IMR-90 (cell line): ENCODE results near the gene SATL1. TPM values are rescaled to one million over a fixed set of nuclear protein-coding genes. Genes with fewer than 3 reads are reported as not detected.

Experiments
- ATAC-seq: fragments of 200-7000 bp; cut with Tn5 transposase; 2 replicates; pipeline ENCODE4 v1.9.1; 2020; ENCODE audit warnings: low read depth, mild to moderate bottlenecking, moderate library complexity
- BruUV-seq: library from RNA; stranded (reverse); fragments of 400-500 nt; replicated peaks from 2 replicates; lab custom pipeline; 2021; lab: Mats Ljungman, UMichigan
- CTCF ChIA-PET: fragments of 300-600 bp; formaldehyde crosslinking; extraction: SDS; loops from one replicate; lab custom pipeline; 2021; ENCODE audit warnings: antibody characterized with exemption; lab: Yijun Ruan, JAX
- POLR2A ChIA-PET: fragments of 300-600 bp; sonication (Branson Sonifier 250); formaldehyde crosslinking; loops from one replicate; lab custom pipeline; 2022; ENCODE audit warnings: antibody characterized with exemption; ENCODE audit not compliant: unreplicated experiment; lab: Charles Lee
- DNase-seq: peaks from one replicate; pipeline ENCODE4 v3.0.0; 2013
- H2AFZ ChIP-seq: replicated peaks from 2 replicates; pipeline ENCODE3; 2013; ENCODE audit warnings: low read length, mild to moderate bottlenecking; ENCODE audit not compliant: poor library complexity
- H2AK5ac ChIP-seq: 2 replicates; pipeline ENCODE4 v1.6.1; 2013; ENCODE audit warnings: low read depth, low read length, inconsistent platforms
- H2AK9ac ChIP-seq: replicated peaks from 2 replicates; pipeline ENCODE3; 2013; ENCODE audit warnings: mild to moderate bottlenecking, low read depth, low read length, moderate library complexity; ENCODE audit not compliant: poor library complexity
- H2BK120ac ChIP-seq: 2 replicates; pipeline ENCODE4 v1.6.1; 2013; ENCODE audit warnings: low read depth, low read length, inconsistent platforms
- H2BK15ac ChIP-seq: 3 replicates; pipeline ENCODE4 v1.6.1; 2013; ENCODE audit warnings: low read depth, low read length, inconsistent platforms
- H2BK20ac ChIP-seq: 2 replicates; pipeline ENCODE4 v1.6.1; 2013; ENCODE audit warnings: low read depth, mild to moderate bottlenecking, inconsistent platforms, low read length, moderate library complexity
- H2BK5ac ChIP-seq: 2 replicates; pipeline ENCODE4 v1.6.1; 2013; ENCODE audit warnings: mild to moderate bottlenecking, low read depth, low read length, inconsistent platforms; ENCODE audit not compliant: poor library complexity, severe bottlenecking
- H3K14ac ChIP-seq: replicated peaks from 2 replicates; pipeline ENCODE4 v1.6.1; 2013; ENCODE audit warnings: low read depth, low read length, inconsistent platforms
- H3K18ac ChIP-seq: 2 replicates; pipeline ENCODE4 v1.6.1; 2013; ENCODE audit warnings: low read depth, low read length, control low read depth
- H3K23ac ChIP-seq: 2 replicates; pipeline ENCODE4 v1.6.1; 2013; ENCODE audit warnings: low read depth, low read length, inconsistent platforms
- H3K27ac ChIP-seq: 2 replicates; pipeline ENCODE4 v1.5.1; 2013; ENCODE audit warnings: mild to moderate bottlenecking, control low read depth, low read length; ENCODE audit not compliant: insufficient read depth
- H3K27me3 ChIP-seq: 2 replicates; pipeline ENCODE4 v1.6.1; 2013; ENCODE audit warnings: low read length; ENCODE audit not compliant: control insufficient read depth, insufficient read depth
- H3K36me3 ChIP-seq: 2 replicates; pipeline ENCODE4 v1.6.1; 2013; ENCODE audit warnings: low read length, mixed read lengths; ENCODE audit not compliant: control insufficient read depth, insufficient read depth
- H3K4ac ChIP-seq: 2 replicates; pipeline ENCODE4 v1.6.1; 2013; ENCODE audit warnings: low read depth, low read length, inconsistent platforms
- H3K4me1 ChIP-seq: 2 replicates; pipeline ENCODE4 v1.6.1; 2013; ENCODE audit warnings: low read length, mixed read lengths; ENCODE audit not compliant: control insufficient read depth, insufficient read depth
- H3K4me2 ChIP-seq: 2 replicates; pipeline ENCODE4 v1.6.1; 2013; ENCODE audit warnings: low read depth, mild to moderate bottlenecking, control low read depth, low read length, moderate library complexity
- H3K4me3 ChIP-seq: 2 replicates; pipeline ENCODE4 v1.5.1; 2013; ENCODE audit warnings: low read depth, mild to moderate bottlenecking, control low read depth, low read length, moderate library complexity; ENCODE audit not compliant: insufficient read depth
- H3K56ac ChIP-seq: 2 replicates; pipeline ENCODE4 v1.6.1; 2013; ENCODE audit warnings: low read length, inconsistent platforms; ENCODE audit not compliant: insufficient read depth; ENCODE audit errors: extremely low read depth
- H3K79me1 ChIP-seq, 2 experiments: 2 replicates each; pipeline ENCODE4 v1.6.1; 2013; ENCODE audit warnings: low read length in 2 of 2, inconsistent platforms in 1 of 2, low read depth in 1 of 2
- H3K9ac ChIP-seq: 2 replicates; pipeline ENCODE4 v1.6.1; 2013; ENCODE audit warnings: low read depth, low read length, control low read depth
- H3K9me1 ChIP-seq: 2 replicates; pipeline ENCODE4 v1.6.1; 2013; ENCODE audit warnings: low read length, inconsistent platforms; ENCODE audit not compliant: insufficient read depth
- H3K9me3 ChIP-seq: 2 replicates; pipeline ENCODE4 v1.6.1; 2013; ENCODE audit warnings: low read length; ENCODE audit not compliant: control insufficient read depth, insufficient read depth
- H4K20me1 ChIP-seq: 2 replicates; pipeline ENCODE4 v1.6.1; 2013; ENCODE audit warnings: low read length, inconsistent platforms; ENCODE audit not compliant: insufficient read depth
- H4K5ac ChIP-seq: 2 replicates; pipeline ENCODE4 v1.6.1; 2013; ENCODE audit warnings: mild to moderate bottlenecking, low read depth, low read length, control low read depth
- H4K8ac ChIP-seq, 2 experiments: 2 replicates each; pipeline ENCODE4 v1.6.1; 2013; ENCODE audit warnings: low read depth in 2 of 2, low read length in 2 of 2, control low read depth in 1 of 2, inconsistent platforms in 1 of 2
- H4K91ac ChIP-seq: 2 replicates; pipeline ENCODE4 v1.6.1; 2013; ENCODE audit warnings: low read depth, low read length, inconsistent platforms; ENCODE audit not compliant: insufficient read depth
- BHLHE40 ChIP-seq: fragments of 150-350 bp; IDR thresholded peaks from 2 replicates; pipeline ENCODE4 v1.6.1; 2016; ENCODE audit warnings: mild to moderate bottlenecking, low read depth, low read length
- CEBPB ChIP-seq: IDR thresholded peaks from 2 replicates; pipeline ENCODE4 v1.6.1; 2012; ENCODE audit warnings: low read depth, low read length, improper control_type of control experiment
- CHD1 ChIP-seq: IDR thresholded peaks from 2 replicates; pipeline ENCODE4 v1.6.1; 2012; ENCODE audit warnings: low read depth, low read length, improper control_type of control experiment
- CTCF ChIP-seq: conservative IDR thresholded peaks from 2 replicates; pipeline ENCODE4 v1.5.1; 2012; ENCODE audit warnings: mild to moderate bottlenecking, low read depth, low read length, improper control_type of control experiment
- FOS ChIP-seq: fragments of 150-350 bp; IDR thresholded peaks from 2 replicates; pipeline ENCODE4 v1.6.1; 2016; ENCODE audit warnings: low read depth, low read length
- MAFK ChIP-seq: IDR thresholded peaks from 2 replicates; pipeline ENCODE4 v1.6.1; 2012; ENCODE audit warnings: low read depth, low read length, improper control_type of control experiment
- MAZ ChIP-seq: IDR thresholded peaks from 2 replicates; pipeline ENCODE4 v1.6.1; 2012; ENCODE audit warnings: low read depth, mild to moderate bottlenecking, low read length, improper control_type of control experiment, moderate library complexity, borderline replicate concordance
- MXI1 ChIP-seq: IDR thresholded peaks from 2 replicates; pipeline ENCODE4 v1.6.1; 2012; ENCODE audit warnings: low read depth, mild to moderate bottlenecking, low read length, moderate library complexity, borderline replicate concordance
- NFE2L2 ChIP-seq: fragments of 150-350 bp; IDR thresholded peaks from 2 replicates; pipeline ENCODE4 v1.6.1; 2016; ENCODE audit warnings: low read depth, mild to moderate bottlenecking, low read length
- POLR2A ChIP-seq: IDR thresholded peaks from 2 replicates; pipeline ENCODE4 v1.6.1; 2012; ENCODE audit warnings: mild to moderate bottlenecking, low read depth, low read length
- RAD21 ChIP-seq: IDR thresholded peaks from 2 replicates; pipeline ENCODE4 v1.6.1; 2012; ENCODE audit warnings: low read length, improper control_type of control experiment
- RCOR1 ChIP-seq: IDR thresholded peaks from 2 replicates; pipeline ENCODE4 v1.6.1; 2012; ENCODE audit warnings: mild to moderate bottlenecking, low read length, improper control_type of control experiment; ENCODE audit not compliant: insufficient replicate concordance
- SMC3 ChIP-seq: fragments of 150-350 bp; IDR thresholded peaks from 2 replicates; pipeline ENCODE4 v1.6.1; 2016; ENCODE audit warnings: low read depth, mild to moderate bottlenecking, antibody characterized with exemption, low read length, moderate library complexity
- WGBS, 2 experiments: methylation state at CpG; one replicate each; pipeline versions ENCODE4 v1.1.5 to v1.1.7; 2013; ENCODE audit warnings: missing lambda C conversion rate in 2 of 2; ENCODE audit not compliant: insufficient read length in 1 of 2; ENCODE audit errors: extremely low coverage in 2 of 2; 5-methylcytosine and 5-hydroxymethylcytosine counted together
- dilution Hi-C: fragments of 300-500 bp; cut with HindIII; formaldehyde crosslinking; loops from one replicate; pipeline ENCODE4 v1.14.3; 2018; ENCODE audit warnings: low sequenced_read_pairs; ENCODE audit not compliant: unreplicated experiment
- in situ Hi-C: fragments of 300-500 bp; cut with MboI; formaldehyde crosslinking; loops from 3 replicates; pipeline ENCODE4 v1.14.3; 2019; ENCODE audit warnings: low sequenced_read_pairs, inconsistent platforms, mixed read lengths
- intact Hi-C: fragments of 100-400 bp; cut with micrococcal nuclease; formaldehyde crosslinking; loops from 2 replicates; pipeline ENCODE4 v1.10.0; 2022
- polyA plus RNA-seq, 3 experiments: library from polyadenylated mRNA; depleted of rRNA; stranded (reverse); fragments of >200 nt; gene quantifications; 2 replicates each; pipeline ENCODE4 v1.2.3, GENCODE V29; 2012; ENCODE audit warnings: low replicate concordance in 1 of 3
- total RNA-seq: library from RNA; depleted of rRNA; stranded (reverse); fragments of >200 nt; gene quantifications from 2 replicates; pipeline ENCODE4 v1.2.3, GENCODE V29; 2012
- TF ChIP-seq, protein P1 (sequence below): fragments of 150-350 bp; IDR thresholded peaks from 2 replicates; pipeline ENCODE4 v1.6.1; 2016; ENCODE audit warnings: low read depth, mild to moderate bottlenecking, low read length, moderate library complexity, borderline replicate concordance

SATL1 gene
- total and polyA plus RNA-seq, 2 of the 4 experiments (the other 2 are of a cell fraction) = not detected

- no peak overlapping the region for H3K4me3 ChIP-seq
- no peaks in the 10 kb centered on the region for H3K36me3 ChIP-seq
- dilution Hi-C loops (loop anchor here (25.0 kb wide), 1 partner anchor 424 kb away; no protein-coding TSS in a partner anchor), intact Hi-C loops (no loop called here), in situ Hi-C loops (loop anchor here (10.0 kb wide), 1 partner anchor 431 kb away; no protein-coding TSS in a partner anchor)
- ATAC-seq (no peak), DNase-seq (no peak)
- no CpG with 5 or more reads among the region's 2 CpGs for WGBS, 2 experiments
- no peak overlapping the region for H3K4me2 ChIP-seq
- CTCF ChIA-PET = no interaction called here
- H3K79me1 ChIP-seq = no peaks in the 10 kb centered on the region
- no peak overlapping the region for H3K9ac ChIP-seq
- no peak overlapping the region for H2AFZ ChIP-seq
- no peak overlapping the region for H2BK120ac ChIP-seq
- no peaks in the 10 kb centered on the region for H3K4me1 ChIP-seq
- H4K91ac ChIP-seq = no peak overlapping the region
- no peaks in the 10 kb centered on the region for H3K27me3 ChIP-seq
- BruUV-seq = no TSS peak
- no peak overlapping the region for H2AK5ac ChIP-seq
- H2BK15ac ChIP-seq = no peak overlapping the region
- H4K8ac ChIP-seq = no peak overlapping the region
- no peaks in the 10 kb centered on the region for H3K9me3 ChIP-seq
- H2BK5ac ChIP-seq = no peak overlapping the region
- no peak overlapping the region for H2AK9ac ChIP-seq
- no peak overlapping the region for H3K18ac ChIP-seq
- H3K23ac ChIP-seq = no peak overlapping the region
- TF ChIP-seq SMC3 = no peak
- no peak for TF ChIP-seq CEBPB
- TF ChIP-seq RCOR1 = no peak
- no peak for TF ChIP-seq RAD21
- TF ChIP-seq MAFK = no peak
- TF ChIP-seq CTCF = no peak
- no peak for TF ChIP-seq BHLHE40
- TF ChIP-seq POLR2A = no peak
- TF ChIP-seq FOS = no peak
- no peak for TF ChIP-seq CHD1
- no peak for TF ChIP-seq MXI1
- TF ChIP-seq, protein P1, sequence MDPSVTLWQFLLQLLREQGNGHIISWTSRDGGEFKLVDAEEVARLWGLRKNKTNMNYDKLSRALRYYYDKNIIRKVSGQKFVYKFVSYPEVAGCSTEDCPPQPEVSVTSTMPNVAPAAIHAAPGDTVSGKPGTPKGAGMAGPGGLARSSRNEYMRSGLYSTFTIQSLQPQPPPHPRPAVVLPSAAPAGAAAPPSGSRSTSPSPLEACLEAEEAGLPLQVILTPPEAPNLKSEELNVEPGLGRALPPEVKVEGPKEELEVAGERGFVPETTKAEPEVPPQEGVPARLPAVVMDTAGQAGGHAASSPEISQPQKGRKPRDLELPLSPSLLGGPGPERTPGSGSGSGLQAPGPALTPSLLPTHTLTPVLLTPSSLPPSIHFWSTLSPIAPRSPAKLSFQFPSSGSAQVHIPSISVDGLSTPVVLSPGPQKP = no peak
- TF ChIP-seq MAZ = no peak
- no peak for TF ChIP-seq NFE2L2
- H2BK20ac ChIP-seq = no peak overlapping the region
- H3K27ac ChIP-seq = no peak overlapping the region
- no peak overlapping the region for H3K14ac ChIP-seq
- no peaks in the 10 kb centered on the region for H4K20me1 ChIP-seq
- H4K5ac ChIP-seq = no peak overlapping the region
- no peak overlapping the region for H3K4ac ChIP-seq
- POLR2A ChIA-PET = no interaction called here
- H3K9me1 ChIP-seq = no peaks in the 10 kb centered on the region; the same call in 1 of the 2 replicates
- no peak overlapping the region for H3K56ac ChIP-seq
These were observed 129.8 kb downstream of the SATL1 start for GRCh38 chrX:85113746-85114145.
